Heart left ventricle (tissue), 16 donors: ENCODE results near the gene ZNF493. TPM values are rescaled to one million over a fixed set of nuclear protein-coding genes. Genes with fewer than 3 reads are reported as not detected.

ENCODE experiments used
- ATAC-seq, 4 donors: fragments of 200-7000 bp; cut with Tn5 transposase; one replicate each; pipeline ENCODE4 v1.9.1; 2020 to 2022; ENCODE audit warnings: moderate library complexity in 4 of 4, mild to moderate bottlenecking in 3 of 4, moderate number of reproducible peaks in 1 of 4
- DNase-seq, 5 donors: peaks; one replicate each; pipeline ENCODE4 v3.0.0-alpha.2; 2020
- H3K27ac ChIP-seq, 12 donors: fragments of 200-600 bp; sonication (generic) in 4 of 12; one replicate each; pipeline versions ENCODE4 v1.5.0 to v1.8.0; 2016 to 2022; ENCODE audit warnings: mild to moderate bottlenecking in 2 of 12
- H3K27me3 ChIP-seq, 9 donors: fragments of 200-600 bp; sonication (generic) in 2 of 9; one replicate each; pipeline versions ENCODE4 v1.5.1 to v1.8.0; 2016 to 2022; ENCODE audit warnings: mild to moderate bottlenecking in 3 of 9
- H3K36me3 ChIP-seq, 9 donors: fragments of 200-600 bp; sonication (generic) in 2 of 9; one replicate each; pipeline versions ENCODE4 v1.5.0 to v1.8.0; 2018 to 2022; ENCODE audit warnings: mild to moderate bottlenecking in 2 of 9
- H3K4me1 ChIP-seq, 12 donors: fragments of 200-600 bp; sonication (generic) in 4 of 12; one replicate each; pipeline versions ENCODE4 v1.5.0 to v1.8.0; 2016 to 2022; ENCODE audit warnings: mild to moderate bottlenecking in 3 of 12
- H3K4me3 ChIP-seq, 12 donors: fragments of 200-600 bp; sonication (generic) in 4 of 12; one replicate each; pipeline versions ENCODE4 v1.5.0 to v1.8.0; 2017 to 2022; ENCODE audit warnings: mild to moderate bottlenecking in 9 of 12, moderate library complexity in 4 of 12
- H3K9me3 ChIP-seq, 12 donors: fragments of 200-600 bp; sonication (generic) in 4 of 12; one replicate each; pipeline versions ENCODE4 v1.5.0 to v1.8.0; 2016 to 2022; ENCODE audit warnings: mild to moderate bottlenecking in 1 of 12
- POLR2A ChIP-seq, 2 donors: fragments of 450-650 bp; IDR thresholded peaks; one replicate each; pipeline ENCODE4 v1.6.1; 2017; ENCODE audit warnings: antibody characterized with exemption in 2 of 2, mild to moderate bottlenecking in 2 of 2, moderate library complexity in 2 of 2
- WGBS, 4 donors: extraction: QIAGEN DNeasy Blood & Tissue Kit in 2 of 4; methylation state at CpG; one replicate each; pipeline versions ENCODE4 v1.1.5 to v1.1.7; 2013 to 2018; 5-methylcytosine and 5-hydroxymethylcytosine counted together
- intact Hi-C, 10 donors: fragments of 100-400 bp; cut with DNase I; formaldehyde crosslinking; loops; one replicate each; pipeline versions ENCODE4 v1.11.1 to v1.14.2; 2022
- polyA plus RNA-seq, 2 donors: library from polyadenylated mRNA; stranded (reverse); fragments of 200-250 nt; gene quantifications; one replicate each; pipeline ENCODE4 v1.2.3, GENCODE V29; 2013
- total RNA-seq, 9 donors: library from RNA; depleted of rRNA in 2 of 9; stranded (reverse); fragments of >200 nt in 2 of 9; fragmentation: NEBNext Ultra II Directional in 3 of 9; extraction: Animal tissue kit (Norgen Biotek cat#: 25700) in 3 of 9; gene quantifications; one replicate each; pipeline versions ENCODE4 v1.1.0 to v1.2.4, GENCODE V29; 2016 to 2023
- TF ChIP-seq, protein P1 (sequence below), 12 donors: fragments of 200-600 bp; sonication (generic) in 4 of 12; IDR thresholded peaks; one replicate each; pipeline versions ENCODE4 v1.5.0 to v1.8.0; 2018 to 2022; ENCODE audit warnings: antibody characterized with exemption in 12 of 12, mild to moderate bottlenecking in 5 of 12
- donor health status: ischemic (EF 13 %, LVEDD 7.1; RV severe dilation, severe dysfunction).
- donor health status: healthy with polysubstance abuse.
- donor health status: DM: no; HTN: yes; CAD: no.
- donor health status: DM: no; HTN: no; CAD: no.
- donor health status: ischemic (EF 25% LVEDD 6.9; RV normal size, moderate dysfunction).
- donor health status: ischemic (EF 25% LVEDD 5.7; RV mildly dilated, moderate dysfunction).
- donor health status: healthy.
- donor health status: DM: yes; HTN: yes; CAD: no.
- donor health status: ischemic (EF 35%, LVEDD 5.7; RV mildly dilated, moderate dysfunction).
- donor health status: nonischemic (EF 11% LVEDD 7.7; RV severe dilation, severe dysfunction).
- donor health status: DM: yes; HTN: yes; CAD: no.
- donor health status: PGD.
- donor health status: ischemic (EF 29% LVEDD 5.4; RV normal size, mild dysfunction).
- donor health status: nonischemic (EF 23%, LVEDD 6.1; RV moderate dilation, normal function).

ZNF493 gene
- total and polyA plus RNA-seq, 11 donors, result 2.6 to 18.2 (median 10.9) TPM

DNA sequence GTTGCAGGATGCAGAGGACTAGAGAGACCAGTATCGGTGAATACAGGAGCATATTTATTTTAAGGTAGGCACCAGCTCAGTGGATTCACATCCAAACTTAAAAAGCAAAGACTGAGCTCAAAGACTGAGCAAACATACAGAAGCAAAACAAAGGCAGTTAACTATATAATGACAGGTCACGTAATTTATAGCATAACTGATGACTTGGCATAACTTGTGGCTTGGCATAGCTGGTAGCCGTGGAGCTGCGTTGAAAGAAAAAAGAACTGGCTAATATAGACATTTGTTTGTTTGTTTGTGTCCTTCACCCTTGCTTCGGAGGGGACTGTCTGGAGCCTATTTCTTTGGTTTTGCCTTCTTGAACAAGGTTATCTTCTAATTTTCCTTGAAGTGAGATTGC is 33.7 kb downstream of the ZNF493 start:
- TF ChIP-seq POLR2A (IDR thresholded peaks at IDR 0.05), result no peak
- TF ChIP-seq, protein P1, sequence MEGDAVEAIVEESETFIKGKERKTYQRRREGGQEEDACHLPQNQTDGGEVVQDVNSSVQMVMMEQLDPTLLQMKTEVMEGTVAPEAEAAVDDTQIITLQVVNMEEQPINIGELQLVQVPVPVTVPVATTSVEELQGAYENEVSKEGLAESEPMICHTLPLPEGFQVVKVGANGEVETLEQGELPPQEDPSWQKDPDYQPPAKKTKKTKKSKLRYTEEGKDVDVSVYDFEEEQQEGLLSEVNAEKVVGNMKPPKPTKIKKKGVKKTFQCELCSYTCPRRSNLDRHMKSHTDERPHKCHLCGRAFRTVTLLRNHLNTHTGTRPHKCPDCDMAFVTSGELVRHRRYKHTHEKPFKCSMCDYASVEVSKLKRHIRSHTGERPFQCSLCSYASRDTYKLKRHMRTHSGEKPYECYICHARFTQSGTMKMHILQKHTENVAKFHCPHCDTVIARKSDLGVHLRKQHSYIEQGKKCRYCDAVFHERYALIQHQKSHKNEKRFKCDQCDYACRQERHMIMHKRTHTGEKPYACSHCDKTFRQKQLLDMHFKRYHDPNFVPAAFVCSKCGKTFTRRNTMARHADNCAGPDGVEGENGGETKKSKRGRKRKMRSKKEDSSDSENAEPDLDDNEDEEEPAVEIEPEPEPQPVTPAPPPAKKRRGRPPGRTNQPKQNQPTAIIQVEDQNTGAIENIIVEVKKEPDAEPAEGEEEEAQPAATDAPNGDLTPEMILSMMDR (IDR thresholded peaks at IDR 0.05), result no peak
- H3K27me3 ChIP-seq, result no peaks in the 10 kb centered on the region
- no peaks in the 10 kb centered on the region for H3K36me3 ChIP-seq
- H3K4me3 ChIP-seq, result no peak overlapping the region
- intact Hi-C loops, result no loop called here
- H3K9me3 ChIP-seq, result peaks cover 0 to 97% (median 17%) of the 10 kb centered on the region in 12 donors
- ATAC-seq (no peak), DNase-seq (no peak)
- H3K27ac ChIP-seq, result no peak overlapping the region
- no peaks in the 10 kb centered on the region for H3K4me1 ChIP-seq
- 82 to 91% (median 87%) methylated on average over 5 of the region's 5 CpGs for WGBS, 4 donors

GRCh38 chr19:21432590-21432989 is 35.7 kb downstream of the ZNF493 start:
- no peaks in the 10 kb centered on the region for H3K27me3 ChIP-seq
- intact Hi-C loops, result no loop called here
- H3K4me3 ChIP-seq, result no peak overlapping the region
- H3K9me3 ChIP-seq, result peaks cover 0 to 93% (median 5%) of the 10 kb centered on the region in 12 donors
- H3K36me3 ChIP-seq, result no peaks in the 10 kb centered on the region
- TF ChIP-seq, protein P1 (IDR thresholded peaks at IDR 0.05), result no peak
- TF ChIP-seq POLR2A (IDR thresholded peaks at IDR 0.05), result no peak
- no peak overlapping the region for H3K27ac ChIP-seq
- H3K4me1 ChIP-seq, result no peaks in the 10 kb centered on the region
- ATAC-seq, result no peak
- WGBS, 4 donors, result 77 to 83% (median 79%) methylated on average over 2 of the region's 2 CpGs
- DNase-seq, result no peak

DNA sequence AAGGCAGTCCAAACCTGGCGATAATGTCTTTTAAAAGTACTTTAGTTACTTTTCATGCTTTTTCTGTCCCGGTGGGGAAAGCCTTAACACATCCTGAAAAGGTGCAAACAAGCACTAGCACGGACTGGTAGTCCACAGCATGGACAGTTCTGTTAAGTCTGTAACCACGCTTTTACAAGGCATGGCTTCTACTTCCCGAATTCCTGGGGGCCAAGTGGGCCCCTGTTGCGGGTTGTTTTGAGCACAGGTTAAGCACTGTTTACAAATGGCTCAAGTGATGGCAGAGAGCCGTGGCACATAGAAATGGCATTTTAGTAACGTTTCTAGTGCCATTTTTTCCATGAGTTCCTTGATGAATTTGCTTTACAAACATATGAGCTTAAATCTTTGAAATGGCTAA is 37.6 kb downstream of the ZNF493 start:
- no peak for TF ChIP-seq POLR2A (IDR thresholded peaks at IDR 0.05)
- TF ChIP-seq, protein P1 (IDR thresholded peaks at IDR 0.05), result no peak
- no peak for ATAC-seq
- intact Hi-C loops, result no loop called here
- 82 to 91% (median 87%) methylated on average over 8 of the region's 8 CpGs for WGBS, 4 donors
- H3K27me3 ChIP-seq, result no peaks in the 10 kb centered on the region
- DNase-seq, result no peak
- no peak overlapping the region for H3K27ac ChIP-seq
- H3K36me3 ChIP-seq, result no peaks in the 10 kb centered on the region
- H3K4me1 ChIP-seq, result no peaks in the 10 kb centered on the region
- H3K4me3 ChIP-seq, result no peak overlapping the region
- H3K9me3 ChIP-seq, result peaks cover 0 to 74% (median 2%) of the 10 kb centered on the region in 12 donors

DNA sequence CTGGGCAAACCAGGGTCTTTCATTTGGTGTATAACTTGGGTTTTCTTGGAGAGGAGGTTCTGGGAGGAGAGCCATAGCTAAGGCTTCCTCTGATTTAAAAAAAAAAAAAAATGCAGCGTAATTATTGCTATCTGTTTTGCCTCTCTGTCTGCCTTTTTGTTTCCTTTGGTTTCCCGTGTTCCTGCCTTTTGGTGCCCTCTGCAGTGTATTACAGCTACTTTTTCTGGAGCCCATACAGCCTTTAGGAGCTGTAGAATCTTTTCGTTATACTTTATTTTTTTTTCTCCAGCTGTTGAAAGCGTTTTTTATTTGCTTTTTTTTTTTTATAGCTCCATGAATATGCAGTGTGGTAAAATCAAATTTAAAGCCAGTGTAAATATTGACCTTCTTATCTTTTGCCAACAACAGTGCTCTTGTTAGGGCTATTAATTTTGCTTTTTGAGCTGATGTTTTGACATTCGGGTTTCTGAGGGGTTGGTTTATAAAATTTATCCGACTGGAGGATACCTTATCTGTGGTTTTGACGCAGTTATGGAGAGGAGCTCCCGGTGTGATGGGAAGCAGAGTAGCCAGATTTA is 38.1 kb downstream of the ZNF493 start:
- no peak overlapping the region for H3K4me3 ChIP-seq
- H3K27ac ChIP-seq, result no peak overlapping the region
- 67 to 79% (median 77%) methylated on average over 8 of the region's 8 CpGs for WGBS, 4 donors
- intact Hi-C loops, result no loop called here
- no peak for ATAC-seq
- H3K27me3 ChIP-seq, result no peaks in the 10 kb centered on the region
- DNase-seq, result no peak
- no peaks in the 10 kb centered on the region for H3K4me1 ChIP-seq
- TF ChIP-seq POLR2A (IDR thresholded peaks at IDR 0.05), result no peak
- TF ChIP-seq, protein P1 (IDR thresholded peaks at IDR 0.05), result no peak
- peaks cover 0 to 68% (median 1%) of the 10 kb centered on the region in 12 donors for H3K9me3 ChIP-seq
- no peaks in the 10 kb centered on the region for H3K36me3 ChIP-seq
